SU-DHL-6 (cell line): ENCODE data around the gene KRTCAP2.
"Not testable (repeated sequence)": the region's sequence is repeated elsewhere in the genome, so short reads cannot be mapped to it uniquely, and the experiment has no call there.

Source experiments
- H2AFZ ChIP-seq: fragments of 200-600 bp; sonication (generic); 2 replicates; pipeline ENCODE4 v1.6.1; 2014; ENCODE audit warnings: low read depth, mild to moderate bottlenecking, moderate library complexity, mixed read lengths, antibody characterized with exemption, low read length; ENCODE audit not compliant: severe bottlenecking
- H3F3A ChIP-seq: fragments of 200-600 bp; shearing (Covaris generic); 2 replicates; pipeline ENCODE4 v1.6.0; 2016; ENCODE audit warnings: antibody characterized with exemption, mild to moderate bottlenecking; ENCODE audit not compliant: insufficient read depth
- H3K27ac ChIP-seq: fragments of 200-600 bp; sonication (generic); 2 replicates; pipeline ENCODE4 v1.5.1; 2016; ENCODE audit warnings: low read depth, mild to moderate bottlenecking, low read length, moderate library complexity, mixed read lengths
- H3K27me3 ChIP-seq: fragments of 200-600 bp; sonication (generic), shearing (Covaris generic); 2 replicates; pipeline ENCODE4 v1.6.0; 2014; ENCODE audit warnings: mild to moderate bottlenecking, low read length
- H3K36me3 ChIP-seq: fragments of 200-600 bp; sonication (generic); 2 replicates; pipeline ENCODE4 v1.6.1; 2014; ENCODE audit warnings: mild to moderate bottlenecking, low read length, mixed read lengths
- H3K4me2 ChIP-seq: fragments of 300-600, 200-600 bp; shearing (Covaris generic), sonication (generic); 2 replicates; pipeline ENCODE4 v1.6.0; 2014; ENCODE audit warnings: low read length, low read depth, mild to moderate bottlenecking; ENCODE audit not compliant: poor library complexity, severe bottlenecking
- H3K4me3 ChIP-seq: fragments of 200-600 bp; sonication (generic); 2 replicates; pipeline ENCODE4 v1.5.1; 2014; ENCODE audit warnings: antibody characterized with exemption, low read length, mild to moderate bottlenecking, mixed read lengths; ENCODE audit not compliant: insufficient read depth, poor library complexity, severe bottlenecking
- H3K79me2 ChIP-seq: fragments of 200-600 bp; sonication (generic); 2 replicates; pipeline ENCODE4 v1.6.1; 2014; ENCODE audit warnings: mild to moderate bottlenecking, low read length, moderate library complexity; ENCODE audit not compliant: insufficient read depth
- H3K9ac ChIP-seq: fragments of 200-600 bp; sonication (generic); 2 replicates; pipeline ENCODE4 v1.7.0; 2014; ENCODE audit warnings: mild to moderate bottlenecking, low read length
- H3K9me2 ChIP-seq: fragments of 200-600 bp; sonication (generic); replicated peaks from 2 replicates; pipeline ENCODE4 v1.6.1; 2014; ENCODE audit warnings: low read length; ENCODE audit not compliant: insufficient read depth
- H3K9me3 ChIP-seq: fragments of 200-600 bp; sonication (generic); 2 replicates; pipeline ENCODE4 v1.6.1; 2014; ENCODE audit warnings: low read length, mixed read lengths; ENCODE audit not compliant: insufficient read depth
- H4K20me1 ChIP-seq: fragments of 200-600 bp; sonication (generic); 2 replicates; pipeline ENCODE4 v1.6.1; 2014; ENCODE audit warnings: low read depth, mild to moderate bottlenecking, antibody characterized with exemption, low read length, moderate library complexity, mixed read lengths
- CTCF ChIP-seq: fragments of 200-600 bp; sonication (generic); IDR thresholded peaks from one replicate; pipeline ENCODE4 v1.5.1; 2017; ENCODE audit warnings: antibody characterized with exemption, mild to moderate bottlenecking, low read length, moderate library complexity; ENCODE audit not compliant: insufficient read depth, poor library complexity, severe bottlenecking
- EZH2phosphoT487 ChIP-seq: fragments of 200-600 bp; sonication (generic), shearing (Covaris generic); conservative IDR thresholded peaks from 2 replicates; pipeline ENCODE4 v1.6.1; 2018; ENCODE audit warnings: mild to moderate bottlenecking, antibody characterized with exemption, low read length, moderate library complexity, mixed read lengths

Gene KRTCAP2

GRCh38 chr1:155192346-155193274 is 19.5 kb upstream of the KRTCAP2 start:
- Histone ChIP-seq H3K9me3 (no peaks in the 10 kb centered on the region), H3K27me3 (no peaks in the 10 kb centered on the region), H3K9me2 (no peaks in the 10 kb centered on the region), H3K27ac (no peak overlapping the region), H3F3A (no peaks in the 10 kb centered on the region), H3K4me2 (peak overlapping the region; percentile 52), H3K4me3 (peak overlapping the region; percentile 11), H3K36me3 (no peaks in the 10 kb centered on the region), H4K20me1 (no peaks in the 10 kb centered on the region), H2AFZ (no peak overlapping the region), H3K79me2 (no peaks in the 10 kb centered on the region), H3K9ac (peak overlapping the region; percentile 39; the same call in 1 of the 2 replicates)
- TF ChIP-seq CTCF (no peak), EZH2phosphoT487 (no peak)

- H3F3A ChIP-seq: no peaks in the 10 kb centered on the region
- H3K27ac ChIP-seq: no peak overlapping the region
- no peak overlapping the region for H3K9ac ChIP-seq
- H3K4me2 ChIP-seq: no peak overlapping the region
- H3K27me3 ChIP-seq: no peaks in the 10 kb centered on the region
- H3K9me2 ChIP-seq: no peaks in the 10 kb centered on the region
- H3K9me3 ChIP-seq: no peaks in the 10 kb centered on the region
- no peaks in the 10 kb centered on the region for H3K36me3 ChIP-seq
- H3K79me2 ChIP-seq: no peaks in the 10 kb centered on the region
- H4K20me1 ChIP-seq: no peaks in the 10 kb centered on the region
- H2AFZ ChIP-seq: no peak overlapping the region
- TF ChIP-seq EZH2phosphoT487: no peak
- TF ChIP-seq CTCF: no peak
- no peak overlapping the region for H3K4me3 ChIP-seq
Measured at GRCh38 chr1:155191904-155192303, 18.8 kb upstream of the KRTCAP2 start.

- not testable (repeated sequence) for H3F3A ChIP-seq, H3K79me2 ChIP-seq, H3K4me3 ChIP-seq, H4K20me1 ChIP-seq, H3K4me2 ChIP-seq, H3K36me3 ChIP-seq, H3K27ac ChIP-seq, H3K9me2 ChIP-seq, H3K9ac ChIP-seq, H3K27me3 ChIP-seq, H3K9me3 ChIP-seq, H2AFZ ChIP-seq
Measured at GRCh38 chr1:155189926-155190325, 16.8 kb upstream of the KRTCAP2 start.

GRCh38 chr1:155188268-155188667 is 15.2 kb upstream of the KRTCAP2 start:
- no peak overlapping the region for H3K27ac ChIP-seq
- TF ChIP-seq EZH2phosphoT487: no peak
- TF ChIP-seq CTCF: no peak

More at GRCh38 chr1:155188268-155188667, 15.2 kb upstream of the KRTCAP2 start:
- no peak overlapping the region for H2AFZ ChIP-seq
- no peaks in the 10 kb centered on the region for H3K27me3 ChIP-seq
- no peaks in the 10 kb centered on the region for H3K9me3 ChIP-seq
- H3F3A ChIP-seq: no peaks in the 10 kb centered on the region
- no peaks in the 10 kb centered on the region for H4K20me1 ChIP-seq
- H3K79me2 ChIP-seq: no peaks in the 10 kb centered on the region
- no peak overlapping the region for H3K9ac ChIP-seq
- no peak overlapping the region for H3K4me3 ChIP-seq
- no peaks in the 10 kb centered on the region for H3K36me3 ChIP-seq
- H3K9me2 ChIP-seq: no peaks in the 10 kb centered on the region
- no peak overlapping the region for H3K4me2 ChIP-seq
